Measurements from ENCODE around the gene FCHO1. TPM values are rescaled to one million over a fixed set of nuclear protein-coding genes. Genes with fewer than 3 reads are reported as not detected.
A peak's percentile ranks its signal among the peaks of the same experiment; 100 is the strongest.
"Not testable (repeated sequence)": the region's sequence is repeated elsewhere in the genome, so short reads cannot be mapped to it uniquely, and the experiment has no call there.

Gene FCHO1
- total and polyA plus RNA-seq, 8 donors = 0.43 to 2.5 (median 1.4) TPM

GRCh38 chr19:17775991-17776803, 24.9 kb downstream of the FCHO1 start:
- no peaks in the 10 kb centered on the region for H3K4me1 ChIP-seq
- peaks cover 0 to 5% (median 0%) of the 10 kb centered on the region in 4 donors for H3K27me3 ChIP-seq
- H3K4me3 ChIP-seq = no peak overlapping the region
- no peak overlapping the region for H3K27ac ChIP-seq
- FAIRE-seq = no peak
- H3K36me3 ChIP-seq = no peaks in the 10 kb centered on the region
- no peaks in the 10 kb centered on the region for H3K9me3 ChIP-seq
- intact Hi-C loops (cut with DNase I) = no loop called here
- no peak for DNase-seq
- WGBS, 2 donors = 56 to 70% methylated on average over 27 of the region's 27 CpGs
- TF ChIP-seq, protein P1, sequence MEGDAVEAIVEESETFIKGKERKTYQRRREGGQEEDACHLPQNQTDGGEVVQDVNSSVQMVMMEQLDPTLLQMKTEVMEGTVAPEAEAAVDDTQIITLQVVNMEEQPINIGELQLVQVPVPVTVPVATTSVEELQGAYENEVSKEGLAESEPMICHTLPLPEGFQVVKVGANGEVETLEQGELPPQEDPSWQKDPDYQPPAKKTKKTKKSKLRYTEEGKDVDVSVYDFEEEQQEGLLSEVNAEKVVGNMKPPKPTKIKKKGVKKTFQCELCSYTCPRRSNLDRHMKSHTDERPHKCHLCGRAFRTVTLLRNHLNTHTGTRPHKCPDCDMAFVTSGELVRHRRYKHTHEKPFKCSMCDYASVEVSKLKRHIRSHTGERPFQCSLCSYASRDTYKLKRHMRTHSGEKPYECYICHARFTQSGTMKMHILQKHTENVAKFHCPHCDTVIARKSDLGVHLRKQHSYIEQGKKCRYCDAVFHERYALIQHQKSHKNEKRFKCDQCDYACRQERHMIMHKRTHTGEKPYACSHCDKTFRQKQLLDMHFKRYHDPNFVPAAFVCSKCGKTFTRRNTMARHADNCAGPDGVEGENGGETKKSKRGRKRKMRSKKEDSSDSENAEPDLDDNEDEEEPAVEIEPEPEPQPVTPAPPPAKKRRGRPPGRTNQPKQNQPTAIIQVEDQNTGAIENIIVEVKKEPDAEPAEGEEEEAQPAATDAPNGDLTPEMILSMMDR (IDR thresholded peaks at IDR 0.05) = no peak
- peak in 1 of 4 donors; percentile 36 for ATAC-seq

DNA sequence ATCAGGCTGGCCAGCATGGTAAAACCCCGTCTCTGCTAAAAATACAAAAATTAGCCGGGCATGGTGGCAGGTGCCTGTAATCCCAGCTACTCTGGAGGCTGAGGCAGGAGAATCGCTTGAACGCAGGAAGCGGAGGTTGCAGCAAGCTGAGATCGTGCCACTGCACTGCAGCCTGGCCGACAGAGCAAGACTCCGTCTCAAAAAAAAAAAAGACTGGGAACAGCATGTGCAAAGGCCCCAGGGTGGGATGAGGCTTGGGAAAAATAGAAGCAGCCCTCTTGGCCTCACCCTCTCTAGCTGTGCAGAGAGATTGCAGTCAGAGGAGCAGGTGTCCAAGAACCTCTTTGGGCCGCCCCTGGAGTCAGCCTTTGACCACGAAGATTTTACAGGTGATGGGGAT, 26.6 kb downstream of the FCHO1 start:
- H3K4me3 ChIP-seq; FAIRE-seq; ATAC-seq; H3K9me3 ChIP-seq; H3K4me1 ChIP-seq; intact Hi-C loops (cut with DNase I); H3K27me3 ChIP-seq; H3K27ac ChIP-seq; H3K36me3 ChIP-seq; DNase-seq: not testable (repeated sequence)
- WGBS, 2 donors = 69 to 70% methylated on average over 10 of the region's 10 CpGs

- no peak for FAIRE-seq
- peak in 4 of 6 donors; percentile 37 to 74 (median 54) for DNase-seq
- intact Hi-C loops (cut with DNase I) = no loop called here
- TF ChIP-seq, protein P1 (IDR thresholded peaks at IDR 0.05) = no peak
- Histone ChIP-seq H3K36me3 (no peaks in the 10 kb centered on the region), H3K27ac (no peak overlapping the region), H3K4me3 (peak overlapping the region in 1 of 4 donors; percentile 25), H3K27me3 (peaks cover 0 to 5% (median 0%) of the 10 kb centered on the region in 4 donors), H3K4me1 (no peaks in the 10 kb centered on the region), H3K9me3 (no peaks in the 10 kb centered on the region)
- ATAC-seq = peak; percentile 55 to 83 (median 65)
- WGBS, 2 donors = 10 to 14% methylated on average over 32 to 37 of the region's 37 CpGs
Measured at GRCh38 chr19:17778251-17778967, 27.1 kb downstream of the FCHO1 start.

- TF ChIP-seq, protein P1 (IDR thresholded peaks at IDR 0.05) = no peak
- intact Hi-C loops (cut with DNase I) = no loop called here
- Histone ChIP-seq H3K4me1 (no peaks in the 10 kb centered on the region), H3K27ac (no peak overlapping the region), H3K27me3 (peaks cover 0 to 5% (median 0%) of the 10 kb centered on the region in 4 donors), H3K9me3 (no peaks in the 10 kb centered on the region), H3K36me3 (no peaks in the 10 kb centered on the region), H3K4me3 (peak overlapping the region in 1 of 4 donors; percentile 25)
- WGBS, 2 donors = 21 to 26% methylated on average over 25 of the region's 25 CpGs
- no peak for FAIRE-seq
- peak in 1 of 6 donors; percentile 46 for DNase-seq
- peak in 2 of 4 donors; percentile 7 to 30 for ATAC-seq
Measured at GRCh38 chr19:17778968-17779929, 28.0 kb downstream of the FCHO1 start.

DNA sequence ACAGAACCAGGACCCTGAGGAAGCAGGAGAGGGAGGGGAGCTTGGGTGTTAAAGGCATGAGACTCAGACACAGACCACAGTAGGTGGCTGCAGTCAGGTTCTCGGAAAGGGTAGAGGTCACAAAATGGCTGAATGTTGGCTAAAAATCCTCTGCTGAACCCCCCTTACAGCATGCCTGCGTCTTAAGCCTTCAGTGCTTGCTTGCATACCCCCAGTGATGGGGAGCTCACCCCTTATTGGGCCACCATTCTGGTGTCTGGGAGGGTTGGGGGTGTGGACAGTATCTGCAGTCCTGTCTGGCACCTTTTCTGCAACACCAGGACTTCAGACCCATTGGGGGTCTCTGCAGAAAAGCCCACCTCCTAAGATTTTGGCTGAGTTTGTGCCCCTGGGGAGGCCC, 29.5 kb downstream of the FCHO1 start:
- no peak overlapping the region for H3K27ac ChIP-seq
- ATAC-seq (no peak), FAIRE-seq (no peak), DNase-seq (no peak)
- H3K9me3 ChIP-seq = no peaks in the 10 kb centered on the region
- H3K36me3 ChIP-seq = no peaks in the 10 kb centered on the region
- TF ChIP-seq, protein P1 (IDR thresholded peaks at IDR 0.05) = no peak
- 73 to 84% methylated on average over 2 of the region's 2 CpGs for WGBS, 2 donors
- H3K4me1 ChIP-seq = no peaks in the 10 kb centered on the region
- H3K4me3 ChIP-seq = no peak overlapping the region
- intact Hi-C loops (cut with DNase I) = no loop called here
- H3K27me3 ChIP-seq = peaks cover 0 to 5% (median 0%) of the 10 kb centered on the region in 4 donors

DNA sequence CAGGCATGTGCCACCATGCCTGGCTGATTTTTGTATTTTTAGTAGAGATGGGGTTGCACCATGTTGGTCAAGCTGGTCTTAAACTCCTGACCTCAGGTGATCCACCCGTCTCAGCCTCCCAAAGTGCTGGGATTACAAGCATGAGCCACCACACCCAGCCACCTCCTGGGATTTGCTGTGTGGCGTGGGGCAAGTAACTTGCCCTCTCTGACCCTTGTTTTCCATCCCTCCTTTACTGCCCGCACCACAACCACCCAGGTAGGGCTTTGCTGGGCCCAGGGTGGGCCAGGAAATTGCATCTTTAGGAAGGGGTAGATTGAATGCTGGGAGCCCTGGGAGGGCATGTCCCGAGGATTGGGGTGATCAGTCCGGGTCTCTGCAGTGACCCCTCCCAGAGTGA, 32.4 kb downstream of the FCHO1 start:
- intact Hi-C loops (cut with DNase I); ATAC-seq; FAIRE-seq; H3K4me1 ChIP-seq; H3K36me3 ChIP-seq; H3K27me3 ChIP-seq; DNase-seq; H3K4me3 ChIP-seq; H3K9me3 ChIP-seq; H3K27ac ChIP-seq: not testable (repeated sequence)
- 54 to 64% methylated on average over 5 of the region's 5 CpGs for WGBS, 2 donors

Measured in pancreas (tissue), 10 donors.